CD14-positive monocyte (primary cell): ENCODE measurements around the gene P2RY11. TPM values are rescaled to one million over a fixed set of nuclear protein-coding genes. Genes with fewer than 3 reads are reported as not detected.

Source experiments
- DNase-seq, 3 donors: peaks; one replicate each; pipeline ENCODE4 v3.0.0-alpha.2; 2011 to 2022
- H2AFZ ChIP-seq: 2 replicates; pipeline ENCODE4 v1.6.0; 2012; ENCODE audit warnings: mild to moderate bottlenecking, low read depth, low read length, inconsistent platforms; ENCODE audit not compliant: insufficient read depth, poor library complexity, severe bottlenecking
- H3K27ac ChIP-seq, 2 donors: 1 replicate in 1 of 2; 2 replicates in 1 of 2; pipeline ENCODE4 v1.5.1; 2012 to 2013; ENCODE audit warnings: low read length in 2 of 2, control low read depth in 1 of 2, inconsistent platforms in 1 of 2, low read depth in 1 of 2, mild to moderate bottlenecking in 1 of 2
- H3K27me3 ChIP-seq, 2 donors: one replicate each; pipeline versions ENCODE4 v1.6.0 to v1.6.1; 2011 to 2013; ENCODE audit warnings: low read length in 2 of 2; ENCODE audit not compliant: control insufficient read depth in 2 of 2, insufficient read depth in 2 of 2
- H3K36me3 ChIP-seq, 2 donors: replicated peaks in 1 of 2; 1 replicate in 1 of 2; 2 replicates in 1 of 2; pipeline versions ENCODE4 v1.5.1 to v1.6.1; 2012 to 2013; ENCODE audit warnings: low read length in 2 of 2, control low read depth in 1 of 2, inconsistent platforms in 1 of 2, mild to moderate bottlenecking in 1 of 2; ENCODE audit not compliant: insufficient read depth in 2 of 2, control insufficient read depth in 1 of 2
- H3K4me1 ChIP-seq, 2 donors: 1 replicate in 1 of 2; 2 replicates in 1 of 2; pipeline versions ENCODE4 v1.5.1 to v1.6.1; 2012 to 2013; ENCODE audit warnings: low read length in 2 of 2, control low read depth in 1 of 2, inconsistent platforms in 1 of 2, mild to moderate bottlenecking in 1 of 2, moderate library complexity in 1 of 2; ENCODE audit not compliant: insufficient read depth in 2 of 2, control insufficient read depth in 1 of 2
- H3K4me2 ChIP-seq: replicated peaks from 2 replicates; pipeline ENCODE3; 2012; ENCODE audit warnings: low read length, moderate library complexity, mild to moderate bottlenecking; ENCODE audit not compliant: poor library complexity, severe bottlenecking; ENCODE audit errors: extremely low read depth
- H3K4me3 ChIP-seq, 3 experiments: fragments of 200-600 bp in 1 of 3; sonication (generic) in 1 of 3; replicated peaks in 1 of 3; 1 replicate in 2 of 3; 2 replicates in 1 of 3; pipeline ENCODE4 v1.5.1; 2011 to 2013; ENCODE audit warnings: low read length in 3 of 3, mild to moderate bottlenecking in 3 of 3, control low read depth in 2 of 3, low read depth in 2 of 3, inconsistent platforms in 1 of 3, moderate library complexity in 1 of 3
- H3K79me2 ChIP-seq: 2 replicates; pipeline ENCODE4 v1.6.0; 2012; ENCODE audit warnings: mild to moderate bottlenecking, control low read depth, inconsistent platforms, low read length, moderate library complexity; ENCODE audit not compliant: insufficient read depth
- H3K9ac ChIP-seq: 2 replicates; pipeline ENCODE4 v1.6.0; 2017; ENCODE audit warnings: low read length, mild to moderate bottlenecking; ENCODE audit not compliant: insufficient read depth, poor library complexity, severe bottlenecking
- H3K9me3 ChIP-seq, 2 donors: replicated peaks in 1 of 2; 1 replicate in 1 of 2; 2 replicates in 1 of 2; pipeline versions ENCODE4 v1.5.1 to v1.6.1; 2012 to 2013; ENCODE audit warnings: low read length in 2 of 2, control low read depth in 1 of 2; ENCODE audit not compliant: control insufficient read depth in 1 of 2, insufficient read depth in 1 of 2
- H4K20me1 ChIP-seq: 2 replicates; pipeline ENCODE4 v1.6.0; 2012; ENCODE audit warnings: mild to moderate bottlenecking, low read length, control low read depth, moderate library complexity; ENCODE audit not compliant: insufficient read depth
- H3K27ac Mint-ChIP-seq, 7 donors: one replicate each; pipeline ENCODE4 v1.8.0; 2020; ENCODE audit warnings: mild to moderate bottlenecking in 7 of 7, mixed read lengths in 7 of 7, moderate library complexity in 6 of 7, inconsistent platforms in 2 of 7
- H3K27me3 Mint-ChIP-seq, 3 donors: one replicate each; pipeline ENCODE4 v1.8.0; 2021 to 2022; ENCODE audit warnings: low read depth in 3 of 3, mild to moderate bottlenecking in 3 of 3, mixed read lengths in 3 of 3, moderate library complexity in 3 of 3, inconsistent platforms in 1 of 3
- H3K36me3 Mint-ChIP-seq, 2 donors: one replicate each; pipeline ENCODE4 v1.8.0; 2020; ENCODE audit warnings: mixed read lengths in 2 of 2, inconsistent platforms in 1 of 2, mild to moderate bottlenecking in 1 of 2
- H3K4me1 Mint-ChIP-seq: one replicate; pipeline ENCODE4 v1.8.0; 2020; ENCODE audit warnings: mild to moderate bottlenecking, mixed read lengths
- H3K4me3 Mint-ChIP-seq, 2 donors: one replicate each; pipeline ENCODE4 v1.8.0; 2020; ENCODE audit warnings: mild to moderate bottlenecking in 2 of 2, mixed read lengths in 2 of 2, moderate library complexity in 1 of 2
- H3K9me3 Mint-ChIP-seq, 7 donors: one replicate each; pipeline ENCODE4 v1.8.0; 2020 to 2022; ENCODE audit warnings: mixed read lengths in 7 of 7, mild to moderate bottlenecking in 6 of 7, moderate library complexity in 6 of 7, inconsistent platforms in 2 of 7
- CTCF ChIP-seq: fragments of 200-600 bp; IDR thresholded peaks from one replicate; pipeline ENCODE4 v1.8.0; 2022; ENCODE audit warnings: antibody characterized with exemption, mild to moderate bottlenecking
- WGBS: methylation state at CpG from one replicate; pipeline ENCODE4 v1.1.5; 2013; ENCODE audit warnings: missing lambda C conversion rate; ENCODE audit not compliant: insufficient coverage; 5-methylcytosine and 5-hydroxymethylcytosine counted together
- intact Hi-C, 2 donors: fragments of 100-400 bp; cut with micrococcal nuclease; formaldehyde crosslinking; loops; one replicate each; pipeline versions ENCODE4 v1.15.0 to v1.15.1; 2023
- polyA plus RNA-seq, 3 donors: library from polyadenylated mRNA; depleted of rRNA in 1 of 3; unstranded in 2 of 3; stranded (reverse) in 1 of 3; fragments of 300-500 nt in 2 of 3; fragments of >200 nt in 1 of 3; fragmentation: Illumina TruSeq in 2 of 3; gene quantifications; 1 replicate in 2 of 3; 2 replicates in 1 of 3; pipeline ENCODE4 v1.2.3, GENCODE V29; 2012 to 2021

The P2RY11 gene
- polyA plus RNA-seq, 3 donors, result 0.50 to 10.0 (median 0.69) TPM

- Histone ChIP-seq H4K20me1 (no peaks in the 10 kb centered on the region), H3K27me3 (no peaks in the 10 kb centered on the region), H3K4me3 (no peak overlapping the region), H3K4me1 (no peaks in the 10 kb centered on the region), H3K79me2 (peaks cover 9% of the 10 kb centered on the region), H3K9me3 (no peaks in the 10 kb centered on the region), H3K27ac (no peak overlapping the region), H3K9ac (no peak overlapping the region), H3K4me2 (no peak overlapping the region), H2AFZ (no peak overlapping the region), H3K36me3 (peaks cover 85 to 90% of the 10 kb centered on the region in 2 donors)
- H3K27me3 Mint-ChIP-seq, result no peaks in the 10 kb centered on the region
- TF ChIP-seq CTCF, result no peak
- no peak for DNase-seq
- no peaks in the 10 kb centered on the region for H3K4me1 Mint-ChIP-seq
- peak overlapping the region in 4 of 7 donors; percentile 30 to 61 (median 46) for H3K27ac Mint-ChIP-seq
- peaks cover 77 to 100% of the 10 kb centered on the region in 2 donors for H3K36me3 Mint-ChIP-seq
- intact Hi-C loops, result no loop called here
- 98% methylated on average over 11 of the region's 11 CpGs for WGBS
- H3K9me3 Mint-ChIP-seq, result no peaks in the 10 kb centered on the region
- no peak overlapping the region for H3K4me3 Mint-ChIP-seq
Observed at GRCh38 chr19:10143681-10144080, 32.2 kb downstream of the P2RY11 start.

- H3K27me3 ChIP-seq, result no peaks in the 10 kb centered on the region
- WGBS, result 84% methylated on average over 6 of the region's 10 CpGs
- intact Hi-C loops, result no loop called here
- H3K27ac ChIP-seq, result peak overlapping the region in 1 of 2 donors; percentile 51
- H3K9me3 ChIP-seq, result no peaks in the 10 kb centered on the region
- H3K36me3 ChIP-seq, result peaks cover 83 to 90% of the 10 kb centered on the region in 2 donors
- peaks cover 9% of the 10 kb centered on the region for H3K79me2 ChIP-seq
- Mint-ChIP-seq H3K4me3 (no peak overlapping the region), H3K9me3 (no peaks in the 10 kb centered on the region), H3K27ac (peak overlapping the region in 2 of 7 donors; percentile 50 to 72), H3K36me3 (peaks cover 76 to 100% of the 10 kb centered on the region in 2 donors), H3K27me3 (no peaks in the 10 kb centered on the region), H3K4me1 (no peaks in the 10 kb centered on the region)
- H3K4me3 ChIP-seq, result no peak overlapping the region
- H3K9ac ChIP-seq, result no peak overlapping the region
- no peaks in the 10 kb centered on the region for H3K4me1 ChIP-seq
- no peak overlapping the region for H3K4me2 ChIP-seq
- H2AFZ ChIP-seq, result no peak overlapping the region
- no peak for TF ChIP-seq CTCF
- no peaks in the 10 kb centered on the region for H4K20me1 ChIP-seq
- no peak for DNase-seq
Observed at GRCh38 chr19:10144361-10144760, 32.9 kb downstream of the P2RY11 start.
